ENCODE data around the gene HDAC5.

Gene HDAC5

GRCh38 chr17:44086364-44087311 lies 36.8 kb downstream of the HDAC5 start:
- peak; percentile 71 for DNase-seq

GRCh38 chr17:44085908-44086307 lies 37.5 kb downstream of the HDAC5 start:
- no peak for DNase-seq

- DNase-seq, result no peak
Measured at GRCh38 chr17:44084921-44085320, 38.5 kb downstream of the HDAC5 start.

- DNase-seq, result peak; percentile 47
Measured at GRCh38 chr17:44084131-44084538, 39.3 kb downstream of the HDAC5 start.

GRCh38 chr17:44083250-44083849 lies 40.1 kb downstream of the HDAC5 start:
- DNase-seq, result no peak

- DNase-seq, result no peak
Measured at GRCh38 chr17:44082256-44082927, 41.0 kb downstream of the HDAC5 start.

GRCh38 chr17:44081681-44082080 lies 41.8 kb downstream of the HDAC5 start:
- no peak for DNase-seq

- DNase-seq, result no peak
Measured at GRCh38 chr17:44079877-44080821, 43.3 kb downstream of the HDAC5 start.

- no peak for DNase-seq
Measured at GRCh38 chr17:44078412-44078811, 45.0 kb downstream of the HDAC5 start.

- DNase-seq, result no peak
Measured at GRCh38 chr17:44077595-44077909, 45.9 kb downstream of the HDAC5 start.

GRCh38 chr17:44076716-44077594 lies 46.5 kb downstream of the HDAC5 start:
- no peak for DNase-seq

GRCh38 chr17:44075598-44076293 lies 47.7 kb downstream of the HDAC5 start:
- no peak for DNase-seq

- DNase-seq, result no peak
Measured at GRCh38 chr17:44074911-44075285, 48.5 kb downstream of the HDAC5 start.

- no peak for DNase-seq
Measured at GRCh38 chr17:44074231-44074910, 49.1 kb downstream of the HDAC5 start.

GRCh38 chr17:44071772-44072171 lies 51.7 kb downstream of the HDAC5 start:
- DNase-seq, result no peak

GRCh38 chr17:44071198-44071520 lies 52.3 kb downstream of the HDAC5 start:
- DNase-seq, result peak; percentile 77

GRCh38 chr17:44070455-44071197 lies 52.8 kb downstream of the HDAC5 start, which contains the start of gene G6PC3:
TSS of gene G6PC3 (plus strand) at chr17:44070735. CDS start at chr17:44070966, 231 bp downstream.
- peak; percentile 84 for DNase-seq

- DNase-seq, result no peak
Measured at GRCh38 chr17:44069974-44070454, 53.4 kb downstream of the HDAC5 start.

- no peak for DNase-seq
Measured at GRCh38 chr17:44067545-44067940, 55.9 kb downstream of the HDAC5 start.

Measured in stimulated activated CD4-positive, alpha-beta T cell treated with anti-CD3 and anti-CD28 coated beads, Interleukin-4, amount 100 ng/mL, for 24 hours (primary cell).